T-helper 1 cell treated with Interleukin-12 subunit alpha and Interleukin-12 subunit beta and Interleukin-4 antibody, amounts not matched to agents 30 μg/mL and 1 μg/mL, for 36 hours (primary cell): Measurements from ENCODE around the gene RNASEH2B.

Experiments
- H3K27ac Mint-ChIP-seq: one replicate; pipeline ENCODE4 v1.8.0; 2021; ENCODE audit warnings: mild to moderate bottlenecking, mixed read lengths
- H3K27me3 Mint-ChIP-seq: one replicate; pipeline ENCODE4 v1.8.0; 2021; ENCODE audit warnings: low read depth, mixed read lengths
- H3K36me3 Mint-ChIP-seq: one replicate; pipeline ENCODE4 v1.8.0; 2021; ENCODE audit warnings: low read depth, mixed read lengths
- H3K4me1 Mint-ChIP-seq: one replicate; pipeline ENCODE4 v1.8.0; 2021; ENCODE audit warnings: low read depth, mixed read lengths
- H3K4me3 Mint-ChIP-seq: one replicate; pipeline ENCODE4 v1.8.0; 2021; ENCODE audit warnings: mild to moderate bottlenecking, moderate library complexity, mixed read lengths
- H3K9me3 Mint-ChIP-seq: one replicate; pipeline ENCODE4 v1.8.0; 2021; ENCODE audit warnings: mixed read lengths

RNASEH2B gene

GRCh38 chr13:50989476-50989875 lies 79.9 kb downstream of the RNASEH2B start:
- Mint-ChIP-seq H3K4me1 (peaks cover 14% of the 10 kb centered on the region), H3K9me3 (peaks cover 2% of the 10 kb centered on the region), H3K4me3 (no peak overlapping the region), H3K27ac (no peak overlapping the region), H3K36me3 (no peaks in the 10 kb centered on the region), H3K27me3 (no peaks in the 10 kb centered on the region)

- H3K27ac Mint-ChIP-seq = peak overlapping the region; percentile 58
- H3K4me3 Mint-ChIP-seq = no peak overlapping the region
- H3K9me3 Mint-ChIP-seq = no peaks in the 10 kb centered on the region
- peaks cover 14% of the 10 kb centered on the region for H3K4me1 Mint-ChIP-seq
- H3K27me3 Mint-ChIP-seq = no peaks in the 10 kb centered on the region
- H3K36me3 Mint-ChIP-seq = no peaks in the 10 kb centered on the region
These were observed 80.7 kb downstream of the RNASEH2B start for GRCh38 chr13:50990065-50990817.

- Mint-ChIP-seq H3K27ac (peak overlapping the region; percentile 58), H3K9me3 (no peaks in the 10 kb centered on the region), H3K4me1 (peaks cover 14% of the 10 kb centered on the region), H3K27me3 (no peaks in the 10 kb centered on the region), H3K4me3 (no peak overlapping the region), H3K36me3 (no peaks in the 10 kb centered on the region)
These were observed 81.4 kb downstream of the RNASEH2B start for GRCh38 chr13:50990818-50991506.

GRCh38 chr13:50991579-50992521 lies 82.3 kb downstream of the RNASEH2B start:
- H3K9me3 Mint-ChIP-seq = no peaks in the 10 kb centered on the region
- H3K4me3 Mint-ChIP-seq = peak overlapping the region; percentile 37
- H3K4me1 Mint-ChIP-seq = peaks cover 14% of the 10 kb centered on the region
- H3K27ac Mint-ChIP-seq = peak overlapping the region; percentile 43
- H3K36me3 Mint-ChIP-seq = no peaks in the 10 kb centered on the region
- H3K27me3 Mint-ChIP-seq = no peaks in the 10 kb centered on the region

- no peak overlapping the region for H3K4me3 Mint-ChIP-seq
- H3K27ac Mint-ChIP-seq = no peak overlapping the region
- peaks cover 14% of the 10 kb centered on the region for H3K4me1 Mint-ChIP-seq
- no peaks in the 10 kb centered on the region for H3K9me3 Mint-ChIP-seq
- H3K36me3 Mint-ChIP-seq = no peaks in the 10 kb centered on the region
- no peaks in the 10 kb centered on the region for H3K27me3 Mint-ChIP-seq
These were observed 83.8 kb downstream of the RNASEH2B start for GRCh38 chr13:50993371-50993770.

GRCh38 chr13:50993934-50994333 lies 84.3 kb downstream of the RNASEH2B start:
- no peak overlapping the region for H3K4me3 Mint-ChIP-seq
- H3K9me3 Mint-ChIP-seq = no peaks in the 10 kb centered on the region
- no peak overlapping the region for H3K27ac Mint-ChIP-seq
- no peaks in the 10 kb centered on the region for H3K27me3 Mint-ChIP-seq
- H3K36me3 Mint-ChIP-seq = no peaks in the 10 kb centered on the region
- H3K4me1 Mint-ChIP-seq = peaks cover 14% of the 10 kb centered on the region

- no peaks in the 10 kb centered on the region for H3K27me3 Mint-ChIP-seq
- H3K4me3 Mint-ChIP-seq = no peak overlapping the region
- H3K4me1 Mint-ChIP-seq = peaks cover 14% of the 10 kb centered on the region
- no peaks in the 10 kb centered on the region for H3K36me3 Mint-ChIP-seq
- H3K27ac Mint-ChIP-seq = no peak overlapping the region
- no peaks in the 10 kb centered on the region for H3K9me3 Mint-ChIP-seq
These were observed 85.1 kb downstream of the RNASEH2B start for GRCh38 chr13:50994651-50995050.

GRCh38 chr13:50995854-50996253 lies 86.3 kb downstream of the RNASEH2B start:
- Mint-ChIP-seq H3K27ac (no peak overlapping the region), H3K4me3 (no peak overlapping the region), H3K4me1 (peaks cover 13% of the 10 kb centered on the region), H3K9me3 (no peaks in the 10 kb centered on the region), H3K27me3 (no peaks in the 10 kb centered on the region), H3K36me3 (no peaks in the 10 kb centered on the region)

- Mint-ChIP-seq H3K27ac (no peak overlapping the region), H3K4me3 (no peak overlapping the region), H3K36me3 (no peaks in the 10 kb centered on the region), H3K9me3 (no peaks in the 10 kb centered on the region), H3K4me1 (no peaks in the 10 kb centered on the region), H3K27me3 (peaks cover 8% of the 10 kb centered on the region)
These were observed 88.7 kb downstream of the RNASEH2B start for GRCh38 chr13:50998326-50998725.

- Mint-ChIP-seq H3K4me3 (no peak overlapping the region), H3K4me1 (no peaks in the 10 kb centered on the region), H3K27me3 (peaks cover 8% of the 10 kb centered on the region), H3K36me3 (no peaks in the 10 kb centered on the region), H3K9me3 (no peaks in the 10 kb centered on the region), H3K27ac (no peak overlapping the region)
These were observed 90.0 kb downstream of the RNASEH2B start for GRCh38 chr13:50999641-51000040.

- no peaks in the 10 kb centered on the region for H3K9me3 Mint-ChIP-seq
- H3K4me3 Mint-ChIP-seq = no peak overlapping the region
- H3K27ac Mint-ChIP-seq = no peak overlapping the region
- peaks cover 8% of the 10 kb centered on the region for H3K27me3 Mint-ChIP-seq
- no peaks in the 10 kb centered on the region for H3K36me3 Mint-ChIP-seq
- H3K4me1 Mint-ChIP-seq = no peaks in the 10 kb centered on the region
These were observed 90.5 kb downstream of the RNASEH2B start for GRCh38 chr13:51000061-51000460.

GRCh38 chr13:51000571-51001260 lies 91.1 kb downstream of the RNASEH2B start:
- Mint-ChIP-seq H3K4me3 (no peak overlapping the region), H3K4me1 (no peaks in the 10 kb centered on the region), H3K9me3 (no peaks in the 10 kb centered on the region), H3K36me3 (no peaks in the 10 kb centered on the region), H3K27ac (no peak overlapping the region), H3K27me3 (peaks cover 8% of the 10 kb centered on the region)

- Mint-ChIP-seq H3K27ac (no peak overlapping the region), H3K4me3 (no peak overlapping the region), H3K9me3 (no peaks in the 10 kb centered on the region), H3K27me3 (peaks cover 8% of the 10 kb centered on the region), H3K4me1 (no peaks in the 10 kb centered on the region), H3K36me3 (no peaks in the 10 kb centered on the region)
These were observed 91.7 kb downstream of the RNASEH2B start for GRCh38 chr13:51001335-51001734.

GRCh38 chr13:51002736-51003135 lies 93.1 kb downstream of the RNASEH2B start:
- H3K9me3 Mint-ChIP-seq = no peaks in the 10 kb centered on the region
- peaks cover 8% of the 10 kb centered on the region for H3K27me3 Mint-ChIP-seq
- no peaks in the 10 kb centered on the region for H3K36me3 Mint-ChIP-seq
- H3K4me3 Mint-ChIP-seq = no peak overlapping the region
- no peak overlapping the region for H3K27ac Mint-ChIP-seq
- H3K4me1 Mint-ChIP-seq = no peaks in the 10 kb centered on the region
